GM19043 (cell line): ENCODE results near the gene TAF12.
"Not testable (repeated sequence)": the region's sequence is repeated elsewhere in the genome, so short reads cannot be mapped to it uniquely, and the experiment has no call there.

Experiments used
- ATAC-seq: cut with Tn5 transposase; IDR thresholded peaks from one replicate; pipeline ENCODE4 v1.9.1; 2021; ENCODE audit warnings: low read depth; ENCODE audit not compliant: unreplicated experiment

Gene TAF12

DNA sequence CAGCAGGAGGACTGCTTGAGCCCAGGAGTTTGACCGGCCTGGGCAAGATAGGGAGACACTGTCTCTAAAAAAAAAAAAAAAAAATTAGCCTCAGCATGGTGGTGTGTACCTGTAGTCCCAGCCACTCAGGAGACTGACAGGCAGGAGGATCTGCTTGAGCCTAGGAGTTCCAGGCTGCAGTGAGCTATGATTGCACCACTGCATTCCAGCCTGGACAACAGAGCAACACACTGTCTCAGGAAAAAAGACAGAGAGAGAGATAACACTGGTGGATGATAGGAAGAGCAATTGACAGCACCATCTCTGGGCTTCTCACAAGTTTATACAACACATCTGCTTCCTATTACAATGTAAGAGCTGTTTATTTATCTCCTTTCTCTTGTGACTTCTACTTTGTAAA, 3.2 kb upstream of the TAF12 start:
- no peak for ATAC-seq

- not testable (repeated sequence) for ATAC-seq
These were observed 2.5 kb upstream of the TAF12 start for GRCh38 chr1:28645406-28645805.

DNA sequence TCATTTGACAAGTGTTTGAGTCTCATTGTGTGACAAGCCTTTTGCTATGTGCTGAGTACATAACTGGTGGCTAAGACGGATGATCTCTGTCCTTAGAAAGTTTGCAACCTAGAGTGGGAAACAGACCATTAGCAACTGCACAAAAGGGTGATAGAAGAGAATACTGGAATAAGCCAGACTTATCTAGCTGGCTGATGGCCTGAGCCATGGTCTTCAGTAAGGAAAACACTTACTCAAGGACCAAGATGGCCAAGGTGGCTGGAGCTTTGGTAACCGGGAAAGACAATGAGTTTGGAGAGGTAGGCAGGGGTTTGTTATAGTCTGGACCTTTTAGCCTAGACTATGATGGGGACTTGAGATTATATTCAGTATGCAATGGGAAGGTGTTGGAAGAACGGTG, 1.6 kb upstream of the TAF12 start:
- no peak for ATAC-seq

DNA sequence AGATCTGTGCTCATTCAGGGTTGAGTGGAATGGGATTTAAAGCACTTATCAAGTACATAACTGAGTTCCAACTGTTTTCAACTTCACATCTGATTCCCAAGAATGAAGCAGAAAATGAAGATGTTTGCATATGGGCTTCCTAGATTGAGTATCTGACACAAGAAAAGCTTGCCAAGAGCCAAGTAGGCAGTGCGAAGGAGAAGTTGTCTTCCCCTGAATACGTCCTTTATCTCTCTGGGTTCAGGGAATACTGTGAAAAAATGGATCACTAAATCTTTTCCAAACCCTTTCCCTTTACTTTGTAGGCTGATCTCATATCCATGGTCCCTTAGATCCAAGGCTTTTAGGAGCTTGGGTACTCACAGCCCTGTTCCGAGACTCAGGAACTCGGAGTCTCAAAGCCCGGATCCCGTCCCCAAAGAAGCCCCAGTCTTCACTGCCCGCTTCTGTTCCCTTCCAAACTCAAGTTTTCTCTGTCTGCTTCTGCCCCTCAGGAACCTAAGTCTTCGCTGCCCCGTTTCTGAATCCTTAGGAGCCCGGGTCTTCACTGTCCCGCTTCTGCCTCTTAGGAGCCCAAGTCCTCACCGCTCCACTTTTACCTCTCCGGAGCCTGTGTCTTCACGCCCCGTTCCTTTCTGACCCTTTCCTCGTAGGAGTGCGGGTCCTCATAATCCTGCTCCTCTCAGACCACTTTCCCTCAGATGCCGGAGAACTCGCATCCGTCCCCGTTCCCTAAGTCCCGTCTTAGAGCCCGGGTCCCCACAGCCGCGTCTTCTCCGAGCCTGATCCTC, 616 bp downstream of the TAF12 start:
- no peak for ATAC-seq

DNA sequence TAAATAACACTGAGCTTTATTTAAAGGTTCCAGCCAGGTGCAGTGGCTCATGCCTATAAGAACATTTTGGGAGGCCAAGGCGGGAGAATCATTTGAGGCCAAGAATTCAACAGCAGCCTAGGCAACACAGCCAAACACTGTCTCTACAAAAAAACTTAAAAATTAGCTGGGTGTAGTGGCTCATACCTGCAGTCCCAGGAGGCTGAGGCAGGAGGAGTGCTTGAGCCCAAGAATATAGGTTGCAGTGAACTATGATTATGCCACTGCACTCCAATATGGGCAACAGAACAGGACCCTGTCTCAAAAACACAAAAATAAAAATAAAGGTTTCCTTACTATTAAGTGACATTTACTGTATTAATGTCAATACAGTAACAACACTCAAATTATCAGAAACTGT, 2.1 kb downstream of the TAF12 start:
- no peak for ATAC-seq

- ATAC-seq = no peak
These were observed 10.3 kb downstream of the TAF12 start for GRCh38 chr1:28632560-28632959.

DNA sequence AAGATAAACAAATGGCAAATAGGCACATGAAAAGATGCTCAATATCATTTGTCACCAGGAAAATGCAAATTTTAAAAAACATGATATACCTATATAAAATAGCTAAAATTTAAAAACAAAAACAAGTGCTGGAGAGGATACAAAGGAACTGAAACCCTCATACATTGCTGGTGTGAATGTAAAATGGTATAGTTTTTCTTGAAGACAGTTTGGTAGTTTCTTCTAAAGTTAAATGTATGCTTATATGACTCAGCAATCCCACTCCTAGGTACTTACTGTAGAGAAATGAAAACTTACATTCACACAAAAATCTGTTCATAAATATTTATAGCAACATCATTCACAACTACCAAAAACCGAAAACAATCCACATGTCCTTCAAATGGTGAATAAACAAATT, 11.2 kb downstream of the TAF12 start:
- no peak for ATAC-seq

DNA sequence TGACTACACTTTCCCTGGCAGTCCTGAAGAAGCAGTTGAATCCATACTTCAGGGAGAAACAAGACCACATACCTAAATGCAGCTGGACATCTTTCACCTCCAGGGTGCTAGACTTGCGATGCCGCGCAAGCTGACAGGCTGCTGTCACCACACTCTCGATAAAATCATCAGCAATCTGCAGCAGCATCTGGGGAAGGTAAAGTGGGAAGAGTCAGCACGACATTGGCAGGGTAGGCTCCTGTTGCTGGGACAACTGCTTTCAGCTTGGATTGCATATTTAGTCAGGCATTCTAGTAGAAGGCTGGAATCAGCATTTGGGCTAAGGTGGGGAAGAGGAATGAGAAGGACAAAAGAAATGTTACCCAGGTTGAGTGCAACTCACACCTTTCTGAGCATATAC, 29.7 kb downstream of the TAF12 start:
- ATAC-seq = no peak

DNA sequence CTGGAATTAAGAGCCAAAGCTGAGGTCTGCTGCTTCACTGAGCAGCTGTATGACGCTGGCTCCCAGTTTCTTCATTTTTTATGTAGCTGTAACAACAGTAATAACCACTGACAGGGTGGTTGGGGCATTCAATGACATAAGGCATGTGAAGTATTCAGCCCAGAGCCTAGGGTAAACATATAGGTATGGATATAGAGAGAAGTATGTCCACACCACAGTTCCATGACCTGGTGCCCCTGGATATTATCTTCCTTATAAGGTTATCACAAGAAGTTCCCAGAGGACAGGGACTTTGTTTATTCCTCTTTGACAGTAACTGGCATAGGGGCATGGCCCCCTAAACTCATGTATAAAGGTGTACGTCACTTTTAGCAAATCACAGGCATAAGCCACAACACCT, 36.1 kb downstream of the TAF12 start:
- ATAC-seq = no peak

- no peak for ATAC-seq
These were observed 37.9 kb downstream of the TAF12 start for GRCh38 chr1:28604962-28605361.

DNA sequence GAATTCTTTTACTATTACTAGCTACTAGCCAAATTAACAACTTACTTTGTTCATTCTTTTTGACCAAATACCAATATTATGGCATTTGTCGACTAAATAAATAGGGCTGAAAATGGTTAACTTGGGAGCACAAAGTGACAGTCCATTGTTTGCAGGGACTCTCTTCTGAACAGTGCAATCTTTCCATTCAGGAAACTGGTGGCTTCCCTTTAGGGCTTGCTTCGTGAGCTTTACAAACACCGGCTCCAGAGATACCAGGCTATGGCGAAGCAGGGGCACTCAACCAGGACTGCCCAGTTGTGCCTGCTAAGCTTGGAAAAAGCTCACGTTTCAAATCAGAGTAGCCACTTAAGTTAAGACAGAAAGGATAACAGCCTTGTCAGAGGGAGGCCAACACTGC, 38.5 kb downstream of the TAF12 start:
- no peak for ATAC-seq

DNA sequence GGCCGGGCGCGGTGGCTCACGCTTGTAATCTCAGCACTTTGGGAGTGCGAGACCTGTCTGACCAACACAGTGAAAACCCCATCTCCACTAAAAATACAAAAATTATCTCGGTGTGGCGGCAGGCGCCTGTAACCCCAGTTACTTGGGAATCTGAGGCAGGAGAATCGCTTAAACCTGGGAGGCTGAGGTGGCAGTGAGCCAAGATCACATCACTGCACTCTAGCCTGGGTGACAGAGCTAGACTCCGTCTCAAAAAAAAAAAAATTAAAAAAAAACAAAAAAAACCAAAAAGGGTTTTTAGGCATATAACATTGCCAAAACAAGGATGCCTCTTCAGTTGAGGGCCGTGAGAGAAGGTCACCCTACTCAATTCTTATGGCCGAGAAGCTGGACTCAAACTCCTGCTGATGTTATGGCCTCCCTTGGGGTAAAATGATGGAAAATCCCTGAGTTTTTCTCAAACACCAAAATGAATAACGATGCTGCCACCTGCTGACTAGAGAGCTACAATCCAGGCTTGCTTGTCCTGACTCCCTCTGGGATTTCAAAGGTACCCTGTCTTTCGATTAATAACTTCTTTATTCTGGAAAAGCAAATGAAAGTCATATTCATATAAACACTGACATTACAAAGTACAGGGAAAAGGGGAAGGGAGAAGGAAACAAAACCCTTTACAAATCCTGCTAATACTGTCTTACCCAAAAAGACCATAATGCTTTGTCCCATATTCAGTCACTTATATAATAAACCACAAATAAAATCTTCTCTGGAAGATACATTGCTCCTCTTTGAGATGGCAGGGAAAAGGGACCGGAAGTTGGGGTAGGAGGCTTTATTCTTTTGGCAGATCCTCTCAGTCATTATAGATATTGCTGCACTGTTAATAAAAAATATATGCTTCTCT, 40.1 kb downstream of the TAF12 start:
- ATAC-seq = no peak

- no peak for ATAC-seq
These were observed 41.2 kb downstream of the TAF12 start for GRCh38 chr1:28601696-28602095.

- not testable (repeated sequence) for ATAC-seq
These were observed 46.6 kb downstream of the TAF12 start for GRCh38 chr1:28596276-28596675.

GRCh38 chr1:28595412-28596191, 47.3 kb downstream of the TAF12 start:
- no peak for ATAC-seq

DNA sequence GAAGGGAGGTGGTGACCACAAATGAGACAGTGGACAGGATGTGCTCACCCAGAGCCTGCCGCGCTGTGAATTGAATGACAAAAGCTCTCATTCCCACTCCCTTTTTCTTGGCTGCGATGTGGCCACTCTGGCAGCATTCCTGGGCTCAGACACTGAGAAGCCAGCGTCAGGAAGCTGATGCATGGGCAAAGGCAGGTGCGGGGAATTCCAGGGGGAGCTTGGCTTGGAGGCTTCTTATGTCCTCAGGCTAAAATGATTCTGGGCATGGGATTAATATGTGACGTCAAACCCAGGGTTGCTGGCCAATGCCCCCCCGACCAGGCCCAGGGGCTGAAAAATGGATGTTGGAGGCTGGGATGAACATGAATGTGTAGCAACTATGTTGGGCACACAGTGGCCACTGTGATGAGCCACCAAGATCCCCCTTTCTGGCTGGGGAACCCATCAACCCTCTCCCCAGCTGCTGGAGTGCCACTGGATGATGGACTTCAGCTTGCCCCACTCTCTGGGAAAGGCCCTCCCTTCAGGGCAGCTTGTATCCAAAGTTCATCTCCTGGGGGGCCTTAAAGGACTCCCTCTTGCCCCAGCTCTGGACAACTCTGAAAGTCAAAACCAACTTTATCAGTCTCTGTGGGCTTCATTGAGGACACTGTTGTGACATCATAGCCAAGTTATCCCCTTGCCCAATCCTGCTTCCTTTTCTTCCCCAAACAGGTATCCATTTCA, 48.0 kb downstream of the TAF12 start:
- ATAC-seq = not testable (repeated sequence)

DNA sequence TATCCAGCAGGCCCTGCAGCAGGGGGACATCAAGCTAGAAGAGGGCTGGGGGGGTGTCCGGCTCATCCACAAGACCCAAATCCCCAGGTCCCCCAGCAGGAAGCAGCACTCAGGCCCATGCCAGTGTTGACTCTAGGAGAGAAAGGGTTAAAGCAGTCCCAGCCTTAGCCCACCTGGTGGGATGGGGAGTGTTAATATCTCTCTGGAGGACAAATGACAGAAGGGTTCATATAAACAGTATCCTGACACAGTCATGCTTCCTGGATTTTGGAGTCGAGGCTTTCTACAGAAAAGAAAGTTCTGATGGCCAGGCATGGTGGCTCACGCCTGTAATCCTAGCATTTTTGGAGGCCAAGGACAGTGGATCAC, 48.9 kb downstream of the TAF12 start:
- not testable (repeated sequence) for ATAC-seq

GRCh38 chr1:28592321-28593071, 50.4 kb downstream of the TAF12 start:
- no peak for ATAC-seq

GRCh38 chr1:28591708-28592320, 51.1 kb downstream of the TAF12 start, which contains the start of gene RAB42:
Gene RAB42 (plus strand): TSS chr1:28592265. CDS start chr1:28592512, 247 bp downstream.
- no peak for ATAC-seq
